ENCODE results near the gene CDK19. TPM values are rescaled to one million over a fixed set of nuclear protein-coding genes. Genes with fewer than 3 reads are reported as not detected.
A peak's percentile ranks its signal among the peaks of the same experiment; 100 is the strongest.

Gene CDK19
- total RNA-seq, 2 donors from 2014 or later = 8.7 to 14.3 TPM

DNA sequence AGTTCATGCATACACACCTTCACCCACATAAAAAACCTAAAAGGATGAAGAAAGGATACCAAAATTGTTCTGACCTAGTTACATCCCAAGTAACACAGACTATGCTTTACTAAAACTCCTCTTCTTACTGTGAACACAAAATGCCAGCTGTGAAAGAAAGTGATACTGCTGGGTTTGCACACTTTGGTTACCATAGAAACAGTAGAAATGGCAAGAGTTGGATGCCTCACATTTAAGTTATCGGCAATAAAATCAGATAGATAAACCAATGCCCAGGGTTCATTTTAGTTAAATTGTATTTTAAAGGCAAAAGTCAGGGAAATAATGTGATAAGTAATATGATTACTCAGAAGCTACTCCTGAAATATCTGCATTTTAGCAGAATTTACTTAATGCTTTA lies 161.9 kb downstream of the CDK19 start:
- Histone ChIP-seq H3K9me3 (no peaks in the 10 kb centered on the region), H3K27ac (no peak overlapping the region), H3K27me3 (replicated peaks; ENCODE audit: insufficient read depth) (no peaks in the 10 kb centered on the region), H3K4me1 (ENCODE audit: control insufficient read depth in 1 of 2, low read depth in 2 of 2) (peaks cover 6 to 14% of the 10 kb centered on the region in 2 donors), H3K36me3 (no peaks in the 10 kb centered on the region), H3K4me3 (no peak overlapping the region)
- DNase-seq (ENCODE audit: low spot score) (no peak), ATAC-seq (ENCODE audit: insufficient number of reproducible peaks, low FRiP score, low read depth) (no peak)
- TF ChIP-seq, protein P1, sequence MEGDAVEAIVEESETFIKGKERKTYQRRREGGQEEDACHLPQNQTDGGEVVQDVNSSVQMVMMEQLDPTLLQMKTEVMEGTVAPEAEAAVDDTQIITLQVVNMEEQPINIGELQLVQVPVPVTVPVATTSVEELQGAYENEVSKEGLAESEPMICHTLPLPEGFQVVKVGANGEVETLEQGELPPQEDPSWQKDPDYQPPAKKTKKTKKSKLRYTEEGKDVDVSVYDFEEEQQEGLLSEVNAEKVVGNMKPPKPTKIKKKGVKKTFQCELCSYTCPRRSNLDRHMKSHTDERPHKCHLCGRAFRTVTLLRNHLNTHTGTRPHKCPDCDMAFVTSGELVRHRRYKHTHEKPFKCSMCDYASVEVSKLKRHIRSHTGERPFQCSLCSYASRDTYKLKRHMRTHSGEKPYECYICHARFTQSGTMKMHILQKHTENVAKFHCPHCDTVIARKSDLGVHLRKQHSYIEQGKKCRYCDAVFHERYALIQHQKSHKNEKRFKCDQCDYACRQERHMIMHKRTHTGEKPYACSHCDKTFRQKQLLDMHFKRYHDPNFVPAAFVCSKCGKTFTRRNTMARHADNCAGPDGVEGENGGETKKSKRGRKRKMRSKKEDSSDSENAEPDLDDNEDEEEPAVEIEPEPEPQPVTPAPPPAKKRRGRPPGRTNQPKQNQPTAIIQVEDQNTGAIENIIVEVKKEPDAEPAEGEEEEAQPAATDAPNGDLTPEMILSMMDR (IDR thresholded peaks at IDR 0.05) = no peak

DNA sequence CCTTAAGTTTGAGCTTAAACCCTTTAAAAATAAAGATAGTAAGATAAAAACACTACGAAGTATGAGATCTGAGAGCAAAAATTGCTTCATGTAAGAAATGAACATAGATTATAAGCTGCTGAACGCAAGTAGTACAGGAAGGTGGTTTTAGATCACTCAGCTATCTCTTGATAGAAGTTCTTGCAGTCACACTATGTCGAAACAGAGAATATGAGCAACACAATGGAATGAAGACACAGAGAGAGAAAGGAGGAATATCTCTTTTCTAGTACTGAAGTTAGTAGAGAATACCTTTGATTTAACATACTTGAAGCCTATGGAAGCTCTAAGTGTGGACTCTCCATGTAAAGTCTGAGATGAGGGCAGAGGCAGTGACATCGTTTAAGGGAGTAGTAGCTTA lies 162.7 kb downstream of the CDK19 start:
- no peaks in the 10 kb centered on the region for H3K9me3 ChIP-seq
- peaks cover 6 to 14% of the 10 kb centered on the region in 2 donors for H3K4me1 ChIP-seq (ENCODE audit: control insufficient read depth in 1 of 2, low read depth in 2 of 2)
- ATAC-seq (ENCODE audit: insufficient number of reproducible peaks, low FRiP score, low read depth) (no peak), DNase-seq (ENCODE audit: low spot score) (no peak)
- TF ChIP-seq, protein P1 (IDR thresholded peaks at IDR 0.05) = no peak
- no peaks in the 10 kb centered on the region for H3K36me3 ChIP-seq
- no peaks in the 10 kb centered on the region for H3K27me3 ChIP-seq (replicated peaks; ENCODE audit: insufficient read depth)
- H3K4me3 ChIP-seq = no peak overlapping the region
- no peak overlapping the region for H3K27ac ChIP-seq

DNA sequence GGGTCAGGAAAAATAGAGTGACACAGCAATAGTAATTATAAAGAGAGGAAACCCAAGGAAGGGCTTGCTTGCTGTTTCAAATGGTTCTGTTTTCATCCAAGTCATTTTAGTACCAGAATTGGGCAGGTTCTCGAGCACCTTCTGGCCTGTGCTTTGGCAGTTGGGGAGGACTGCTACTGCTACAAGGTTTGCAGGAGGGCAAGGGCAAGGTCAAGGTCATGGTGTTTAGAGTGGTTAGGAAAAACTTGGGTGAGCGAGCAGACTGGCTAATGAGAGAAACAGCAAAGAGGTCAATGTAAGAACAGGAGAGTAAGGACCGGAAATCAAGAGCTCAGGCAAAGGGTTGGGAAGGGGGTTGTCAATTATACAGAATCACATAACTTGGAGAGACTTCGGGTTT lies 164.5 kb downstream of the CDK19 start:
- H3K4me1 ChIP-seq (ENCODE audit: control insufficient read depth in 1 of 2, low read depth in 2 of 2) = peaks cover 6 to 14% of the 10 kb centered on the region in 2 donors
- H3K27me3 ChIP-seq (replicated peaks; ENCODE audit: insufficient read depth) = no peaks in the 10 kb centered on the region
- H3K4me3 ChIP-seq = no peak overlapping the region
- DNase-seq (ENCODE audit: low spot score) (no peak), ATAC-seq (ENCODE audit: insufficient number of reproducible peaks, low FRiP score, low read depth) (no peak)
- TF ChIP-seq, protein P1 (IDR thresholded peaks at IDR 0.05) = no peak
- H3K9me3 ChIP-seq = no peaks in the 10 kb centered on the region
- no peaks in the 10 kb centered on the region for H3K36me3 ChIP-seq
- H3K27ac ChIP-seq = peak overlapping the region in 1 of 2 donors; percentile 56

DNA sequence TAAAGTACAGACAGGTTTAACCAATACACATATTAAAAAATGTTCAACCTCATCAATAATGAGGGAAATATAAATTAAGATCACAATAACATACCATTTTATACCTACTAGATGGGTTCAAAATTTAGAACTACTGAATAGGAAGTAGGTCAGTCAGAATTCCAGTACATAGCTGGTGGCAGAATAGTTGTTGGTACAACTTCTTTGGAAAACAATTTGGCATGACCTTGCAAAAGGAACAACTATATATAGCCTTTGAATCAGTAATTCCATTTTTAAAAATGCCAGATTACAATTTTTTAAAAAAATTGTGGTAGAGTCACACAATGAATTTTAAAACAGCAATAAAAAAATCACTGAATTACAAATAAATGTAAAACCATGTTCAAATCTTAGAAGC lies 165.6 kb downstream of the CDK19 start:
- Histone ChIP-seq H3K36me3 (no peaks in the 10 kb centered on the region), H3K4me1 (ENCODE audit: control insufficient read depth in 1 of 2, low read depth in 2 of 2) (peaks cover 6 to 14% of the 10 kb centered on the region in 2 donors), H3K27me3 (replicated peaks; ENCODE audit: insufficient read depth) (no peaks in the 10 kb centered on the region), H3K27ac (peak overlapping the region in 1 of 2 donors; percentile 56), H3K4me3 (no peak overlapping the region), H3K9me3 (no peaks in the 10 kb centered on the region)
- DNase-seq (ENCODE audit: low spot score) (no peak), ATAC-seq (ENCODE audit: insufficient number of reproducible peaks, low FRiP score, low read depth) (peak; percentile 69)
- TF ChIP-seq, protein P1 (IDR thresholded peaks at IDR 0.05) = no peak

DNA sequence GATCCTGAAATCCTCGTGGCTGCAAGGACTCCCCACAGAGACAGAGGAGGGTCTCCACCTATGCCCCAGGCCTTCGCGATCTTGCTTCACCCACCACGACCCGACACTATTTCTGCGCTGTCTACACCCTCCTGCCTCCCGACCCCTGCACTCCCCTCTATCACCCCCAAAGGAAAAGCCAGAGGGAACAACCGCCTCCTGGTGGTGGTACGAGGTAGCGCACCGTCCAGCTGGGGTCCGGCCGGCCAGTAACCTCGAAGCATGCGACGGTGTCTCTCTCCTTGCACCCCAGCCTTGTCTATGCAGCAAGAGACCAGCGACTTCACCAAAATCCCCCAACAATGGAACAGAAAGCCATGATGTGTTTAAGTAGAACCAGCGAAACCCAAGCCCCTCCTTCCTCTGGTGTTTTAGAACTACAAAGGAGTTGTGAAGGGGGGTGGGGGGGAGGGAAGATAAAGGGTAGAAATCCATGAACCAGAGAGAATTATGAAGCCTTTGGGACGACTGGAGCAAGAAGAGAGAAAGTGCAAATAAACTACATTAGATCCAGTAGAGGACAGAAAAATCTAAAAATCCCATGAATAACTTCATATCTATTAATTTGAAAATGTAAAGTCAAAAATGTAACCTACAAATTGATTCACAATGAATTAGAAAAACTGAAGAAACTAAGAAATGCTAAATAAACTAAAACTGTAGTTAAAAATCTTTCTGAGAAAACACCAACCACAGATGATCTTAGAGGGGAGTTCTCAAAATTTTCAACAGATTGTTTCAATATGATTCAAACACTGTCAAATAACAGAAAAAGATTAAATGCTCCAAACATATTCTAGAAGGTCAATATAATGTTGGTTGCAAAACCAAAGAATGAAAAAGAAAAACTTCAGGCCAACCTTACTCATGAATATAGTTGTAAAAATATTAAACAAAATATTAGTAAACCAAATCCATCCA lies 168.0 kb downstream of the CDK19 start:
- Histone ChIP-seq H3K4me1 (ENCODE audit: control insufficient read depth in 1 of 2, low read depth in 2 of 2) (peaks cover 6 to 14% of the 10 kb centered on the region in 2 donors), H3K4me3 (no peak overlapping the region), H3K9me3 (no peaks in the 10 kb centered on the region), H3K36me3 (no peaks in the 10 kb centered on the region), H3K27me3 (replicated peaks; ENCODE audit: insufficient read depth) (no peaks in the 10 kb centered on the region), H3K27ac (no peak overlapping the region)
- TF ChIP-seq, protein P1 (IDR thresholded peaks at IDR 0.05) = no peak
- ATAC-seq (ENCODE audit: insufficient number of reproducible peaks, low FRiP score, low read depth) (no peak), DNase-seq (ENCODE audit: low spot score) (no peak)
